Activated CD4-positive, alpha-beta memory T cell treated with anti-CD3 and anti-CD28 coated beads, Interleukin-2, amount 10 ng/mL, durations not matched to agents 7 days and 5 days (primary cell): ENCODE data around the gene ING1. TPM values are rescaled to one million over a fixed set of nuclear protein-coding genes. Genes with fewer than 3 reads are reported as not detected.
"Not testable (repeated sequence)": the region's sequence is repeated elsewhere in the genome, so short reads cannot be mapped to it uniquely, and the experiment has no call there.

ENCODE experiments used
- CTCF ChIA-PET: fragments of 350-600 bp; sonication (Branson Sonifier 250); formaldehyde crosslinking; loops from one replicate; lab custom pipeline; 2021; ENCODE audit warnings: antibody characterized with exemption, inconsistent platforms; lab: Charles Lee
- POLR2A ChIA-PET: fragments of 350-600 bp; sonication (Branson Sonifier 250); formaldehyde crosslinking; loops from one replicate; lab custom pipeline; 2021; ENCODE audit warnings: antibody characterized with exemption; lab: Charles Lee
- DNase-seq: peaks from one replicate; pipeline ENCODE4 v3.0.0-alpha.2; 2020
- H3K27ac Mint-ChIP-seq: one replicate; pipeline ENCODE4 v1.8.0; 2021; ENCODE audit warnings: mild to moderate bottlenecking, mixed read lengths
- H3K27me3 Mint-ChIP-seq: one replicate; pipeline ENCODE4 v1.8.0; 2021; ENCODE audit warnings: mixed read lengths
- H3K36me3 Mint-ChIP-seq: one replicate; pipeline ENCODE4 v1.8.0; 2021; ENCODE audit warnings: low read depth, mixed read lengths
- H3K4me1 Mint-ChIP-seq: one replicate; pipeline ENCODE4 v1.8.0; 2021; ENCODE audit warnings: mixed read lengths
- H3K4me3 Mint-ChIP-seq: one replicate; pipeline ENCODE4 v1.8.0; 2021; ENCODE audit warnings: mild to moderate bottlenecking, mixed read lengths
- H3K9me3 Mint-ChIP-seq: one replicate; pipeline ENCODE4 v1.8.0; 2021; ENCODE audit warnings: mixed read lengths
- total RNA-seq, 2 experiments: library from RNA; stranded (reverse); gene quantifications; one replicate each; pipeline ENCODE4 v1.2.3, GENCODE V29; 2021

Gene ING1, protein sequence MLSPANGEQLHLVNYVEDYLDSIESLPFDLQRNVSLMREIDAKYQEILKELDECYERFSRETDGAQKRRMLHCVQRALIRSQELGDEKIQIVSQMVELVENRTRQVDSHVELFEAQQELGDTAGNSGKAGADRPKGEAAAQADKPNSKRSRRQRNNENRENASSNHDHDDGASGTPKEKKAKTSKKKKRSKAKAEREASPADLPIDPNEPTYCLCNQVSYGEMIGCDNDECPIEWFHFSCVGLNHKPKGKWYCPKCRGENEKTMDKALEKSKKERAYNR
- total RNA-seq, result 10 to 100 TPM; 23.0 to 23.7 TPM

DNA sequence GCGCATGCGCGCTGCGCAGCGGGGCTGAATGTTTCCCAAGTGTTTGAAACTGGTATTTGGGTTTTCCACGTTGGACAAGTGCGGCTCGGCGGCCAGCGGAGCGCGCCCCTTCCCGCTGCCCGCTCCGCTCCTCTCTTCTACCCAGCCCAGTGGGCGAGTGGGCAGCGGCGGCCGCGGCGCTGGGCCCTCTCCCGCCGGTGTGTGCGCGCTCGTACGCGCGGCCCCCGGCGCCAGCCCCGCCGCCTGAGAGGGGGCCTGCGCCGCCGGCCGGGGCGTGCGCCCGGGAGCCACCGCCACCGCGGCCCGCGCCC, at the start of gene ING1:
TSS of gene ING1 (plus strand) at position 59 of the 311 bp plus-strand sequence. CDS start 450 bp downstream, outside the sequence.
- Mint-ChIP-seq H3K4me3 (peak within 1 kb of the TSS; percentile 94), H3K9me3 (no peaks in the 10 kb centered on the region), H3K27me3 (no peaks in the 10 kb centered on the region), H3K27ac (peak within 1 kb of the TSS; percentile 98), H3K4me1 (peaks cover 29% of the 10 kb centered on the region), H3K36me3 (peaks cover 7% of the 10 kb centered on the region)
- POLR2A ChIA-PET, result interaction anchor here (1.0 to 3.8 kb wide), 5 partner anchors 9 to 299 kb away, joined by 3 to 45 read pairs (median 4); partner anchors contain the start of gene NAXD
- CTCF ChIA-PET, result no interaction called here
- no peak for DNase-seq

DNA sequence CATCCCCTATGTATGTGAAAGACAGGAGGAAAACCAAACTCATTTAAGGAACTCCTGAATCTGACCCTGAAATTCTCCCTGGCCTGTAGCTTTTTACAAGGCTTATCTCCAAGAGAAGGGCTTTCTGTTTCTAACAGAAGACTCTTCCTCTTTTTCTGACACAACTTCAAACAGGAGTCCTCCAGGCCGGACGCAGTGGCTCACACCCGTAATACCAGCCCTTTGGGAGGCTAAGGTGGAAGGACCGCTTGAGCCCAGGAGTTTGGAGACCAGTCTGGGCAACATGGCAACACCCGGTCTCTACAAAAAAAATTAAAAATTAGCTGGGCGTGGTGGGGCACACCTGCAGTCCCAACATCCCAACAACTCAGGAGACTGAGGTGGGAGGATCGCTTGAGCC, 49.5 kb upstream of the ING1 start:
- Mint-ChIP-seq H3K27me3 (no peaks in the 10 kb centered on the region), H3K4me3 (no peak overlapping the region), H3K9me3 (no peaks in the 10 kb centered on the region), H3K27ac (no peak overlapping the region), H3K4me1 (peaks cover 7% of the 10 kb centered on the region), H3K36me3 (peaks cover 79% of the 10 kb centered on the region)
- no peak for DNase-seq
- ChIA-PET CTCF (no interaction called here), POLR2A (interaction anchor here (1.2 kb wide), 1 partner anchor 221 kb away, joined by 3 read pairs; no protein-coding TSS in a partner anchor)

DNA sequence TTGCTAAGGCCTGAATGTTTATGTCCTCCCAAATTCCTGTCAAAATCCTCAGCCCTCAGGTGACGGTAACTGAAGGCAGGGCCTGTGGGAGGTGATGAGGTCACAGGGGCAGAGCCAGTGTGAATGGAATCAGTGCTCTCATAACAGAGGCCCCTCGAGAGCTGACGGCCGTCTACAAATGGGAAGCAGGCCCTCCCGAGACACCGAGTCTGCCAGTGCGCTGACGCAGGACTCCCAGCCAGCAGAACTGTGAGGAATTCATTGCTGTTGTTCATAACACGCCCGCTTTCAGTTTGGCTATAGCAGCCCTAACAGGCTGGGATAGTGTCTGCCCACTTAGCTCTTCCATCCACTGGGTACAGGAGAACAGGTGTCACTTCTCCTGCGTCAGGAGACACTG, 48.8 kb upstream of the ING1 start:
- ChIA-PET POLR2A (no interaction called here), CTCF (no interaction called here)
- no peaks in the 10 kb centered on the region for H3K9me3 Mint-ChIP-seq
- no peak overlapping the region for H3K27ac Mint-ChIP-seq
- H3K27me3 Mint-ChIP-seq, result no peaks in the 10 kb centered on the region
- H3K4me3 Mint-ChIP-seq, result no peak overlapping the region
- peaks cover 6% of the 10 kb centered on the region for H3K4me1 Mint-ChIP-seq
- H3K36me3 Mint-ChIP-seq, result peaks cover 76% of the 10 kb centered on the region
- DNase-seq, result no peak

DNA sequence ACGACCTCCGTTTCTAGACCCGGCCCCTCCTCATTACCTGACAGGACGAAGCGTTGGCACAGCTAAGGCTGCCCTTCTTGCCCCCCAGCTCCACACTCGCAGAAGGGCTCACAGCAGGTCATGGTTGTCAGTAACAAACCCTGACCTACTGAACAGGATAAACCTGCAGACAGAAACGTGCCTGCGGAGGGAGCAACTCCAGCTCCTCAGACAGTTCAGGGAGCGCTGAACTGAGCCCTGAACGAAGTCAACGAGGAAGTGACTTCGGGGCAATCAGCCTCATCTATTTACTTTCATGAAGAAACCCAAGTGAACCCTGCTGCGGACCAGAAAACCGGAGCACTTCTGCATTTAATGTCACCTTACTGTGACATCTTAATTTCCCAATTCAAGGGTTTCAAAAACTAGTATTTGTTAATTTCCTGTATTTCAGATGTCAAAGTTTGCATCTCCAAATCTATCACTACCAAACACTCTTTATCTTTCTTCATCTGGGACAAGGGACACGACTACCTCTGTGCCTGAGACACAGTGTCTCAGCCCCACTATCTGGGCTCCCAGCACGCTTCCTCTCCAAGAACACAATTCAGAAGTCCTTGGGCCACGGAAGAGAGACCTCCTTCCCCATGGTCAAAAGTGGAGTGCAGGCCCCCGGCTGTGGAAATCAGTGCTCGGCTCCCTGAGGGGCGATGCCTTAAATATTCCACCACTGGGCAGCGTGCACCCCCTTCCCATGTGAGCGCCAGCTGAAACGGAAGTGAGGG, 47.8 kb upstream of the ING1 start:
- ChIA-PET CTCF (no interaction called here), POLR2A (no interaction called here)
- H3K27ac Mint-ChIP-seq, result no peak overlapping the region
- no peaks in the 10 kb centered on the region for H3K9me3 Mint-ChIP-seq
- peaks cover 79% of the 10 kb centered on the region for H3K36me3 Mint-ChIP-seq
- H3K4me3 Mint-ChIP-seq, result no peak overlapping the region
- H3K4me1 Mint-ChIP-seq, result peaks cover 6% of the 10 kb centered on the region
- no peak for DNase-seq
- no peaks in the 10 kb centered on the region for H3K27me3 Mint-ChIP-seq

- H3K27ac Mint-ChIP-seq, result no peak overlapping the region
- POLR2A ChIA-PET, result no interaction called here
- H3K4me3 Mint-ChIP-seq, result no peak overlapping the region
- no peaks in the 10 kb centered on the region for H3K27me3 Mint-ChIP-seq
- H3K9me3 Mint-ChIP-seq, result no peaks in the 10 kb centered on the region
- CTCF ChIA-PET, result no interaction called here
- H3K36me3 Mint-ChIP-seq, result peaks cover 80% of the 10 kb centered on the region
- no peak for DNase-seq
- H3K4me1 Mint-ChIP-seq, result peaks cover 6% of the 10 kb centered on the region
These were observed 47.3 kb upstream of the ING1 start for GRCh38 chr13:110666255-110666533.

GRCh38 chr13:110669036-110669435, 44.5 kb upstream of the ING1 start:
- Mint-ChIP-seq H3K27me3 (no peaks in the 10 kb centered on the region), H3K4me1 (peaks cover 6% of the 10 kb centered on the region), H3K27ac (no peak overlapping the region), H3K9me3 (no peaks in the 10 kb centered on the region), H3K4me3 (no peak overlapping the region), H3K36me3 (peaks cover 77% of the 10 kb centered on the region)
- no peak for DNase-seq
- POLR2A ChIA-PET, result no interaction called here
- CTCF ChIA-PET, result interaction anchor here (1.0 kb wide), 1 partner anchor 14 kb away, joined by 5 read pairs; no protein-coding TSS in a partner anchor

DNA sequence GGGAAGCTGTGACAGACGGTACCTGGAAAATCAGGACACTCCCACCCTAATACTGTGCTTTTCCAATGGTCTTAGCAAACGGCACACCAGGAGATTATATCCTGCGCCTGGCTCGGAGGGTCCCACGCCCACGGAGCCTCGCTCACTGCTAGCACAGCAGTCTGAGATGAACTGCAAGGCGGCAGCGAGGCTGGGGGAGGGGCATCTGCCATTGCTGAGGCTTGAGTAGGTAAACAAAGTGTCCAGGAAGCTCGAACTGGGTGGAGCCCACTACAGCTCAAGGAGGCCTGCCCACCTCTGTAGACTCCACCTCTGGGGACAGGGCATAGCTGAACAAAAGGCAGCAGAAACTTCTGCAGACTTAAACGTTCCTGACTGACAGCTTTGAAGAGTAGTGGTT, 43.7 kb upstream of the ING1 start:
- H3K36me3 Mint-ChIP-seq, result peaks cover 79% of the 10 kb centered on the region
- H3K27me3 Mint-ChIP-seq, DNase-seq, H3K9me3 Mint-ChIP-seq, H3K4me3 Mint-ChIP-seq, POLR2A ChIA-PET, H3K4me1 Mint-ChIP-seq, H3K27ac Mint-ChIP-seq: not testable (repeated sequence)
- CTCF ChIA-PET, result interaction anchor here (1.0 kb wide), 1 partner anchor 13 kb away, joined by 5 read pairs; no protein-coding TSS in a partner anchor

DNA sequence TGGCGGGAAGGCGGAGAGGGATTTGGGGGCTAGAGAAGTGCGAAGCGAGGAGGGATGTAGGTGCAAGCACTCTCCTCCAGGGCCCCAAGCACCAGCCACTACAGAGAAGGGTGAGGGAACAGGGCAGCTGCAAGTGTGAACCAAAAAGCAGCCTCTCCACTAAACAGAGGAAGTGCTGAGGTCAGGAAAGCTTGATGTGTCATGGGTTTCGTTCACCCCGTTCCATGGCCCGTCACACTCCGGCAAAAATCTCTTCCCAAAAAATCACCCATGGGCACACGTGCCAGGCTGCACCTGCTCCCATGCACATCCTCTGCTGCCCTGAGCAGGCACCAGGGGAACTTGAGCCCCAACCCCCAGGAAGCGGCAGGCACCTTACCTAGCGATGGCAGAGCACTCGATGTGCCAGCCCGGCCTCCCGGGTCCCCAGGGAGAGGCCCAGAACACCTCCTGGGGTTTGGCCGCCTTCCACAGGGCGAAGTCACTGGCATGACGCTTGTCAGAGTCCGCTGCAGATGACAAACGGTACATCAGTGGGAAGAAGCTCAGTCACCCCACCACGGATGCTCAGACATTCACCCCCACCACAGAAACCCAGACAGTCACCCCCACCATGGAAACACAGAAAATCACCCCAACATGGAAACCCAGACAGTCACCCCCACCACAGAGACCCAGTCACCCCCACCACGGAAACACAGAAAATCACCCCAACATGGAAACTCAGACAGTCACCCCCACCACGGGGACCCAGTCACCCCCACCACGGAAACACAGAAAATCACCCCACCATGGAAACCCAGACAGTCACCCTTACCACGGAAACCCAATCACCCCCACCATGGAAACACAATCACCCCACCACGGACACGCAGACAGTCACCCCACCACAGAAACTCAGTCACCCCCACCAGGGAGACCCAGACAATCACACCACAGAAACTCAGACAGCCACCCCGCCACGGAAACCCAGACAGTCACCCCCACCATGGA, 36.6 kb upstream of the ING1 start:
- Mint-ChIP-seq H3K27ac (peak overlapping the region; percentile 16), H3K4me1 (peaks cover 12% of the 10 kb centered on the region), H3K27me3 (no peaks in the 10 kb centered on the region), H3K9me3 (no peaks in the 10 kb centered on the region), H3K4me3 (no peak overlapping the region), H3K36me3 (peaks cover 79% of the 10 kb centered on the region)
- no peak for DNase-seq
- CTCF ChIA-PET, result no interaction called here
- POLR2A ChIA-PET, result no interaction called here

- no peak for DNase-seq
- ChIA-PET CTCF (interaction anchor here (0.6 kb wide), 1 partner anchor 762 kb away, joined by 3 read pairs; no protein-coding TSS in a partner anchor), POLR2A (no interaction called here)
These were observed 35.6 kb upstream of the ING1 start for GRCh38 chr13:110677731-110678545.

DNA sequence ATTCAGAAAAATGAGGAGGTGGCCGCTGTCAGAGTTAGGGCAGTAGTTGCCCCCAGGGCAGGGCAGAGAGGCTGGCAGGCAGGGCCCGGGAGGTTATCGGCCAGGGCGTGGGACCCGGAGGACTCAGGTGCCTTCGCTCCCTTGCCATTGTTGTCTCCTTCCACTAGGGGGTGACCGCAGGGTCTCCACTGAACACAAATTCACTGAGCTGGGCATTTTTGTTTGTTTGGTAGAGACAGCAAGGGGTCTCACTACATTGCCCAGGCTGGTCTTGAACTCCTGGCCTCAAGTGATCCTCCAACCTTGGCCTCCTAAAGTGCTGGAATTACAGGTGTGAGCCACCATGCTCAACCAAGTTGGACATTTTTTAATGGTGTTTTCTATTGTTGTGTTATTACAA, 32.6 kb upstream of the ING1 start:
- ChIA-PET POLR2A (no interaction called here), CTCF (interaction anchor here (1.4 to 4.6 kb wide), 2 partner anchors 9 to 138 kb away, joined by 3 to 35 read pairs; no protein-coding TSS in a partner anchor)
- DNase-seq, result no peak
- no peak overlapping the region for H3K4me3 Mint-ChIP-seq
- H3K9me3 Mint-ChIP-seq, result no peaks in the 10 kb centered on the region
- peaks cover 62% of the 10 kb centered on the region for H3K36me3 Mint-ChIP-seq
- no peak overlapping the region for H3K27ac Mint-ChIP-seq
- H3K4me1 Mint-ChIP-seq, result peaks cover 10% of the 10 kb centered on the region
- H3K27me3 Mint-ChIP-seq, result no peaks in the 10 kb centered on the region

More at GRCh38 chr13:110677731-110678545, 35.6 kb upstream of the ING1 start:
- Mint-ChIP-seq H3K4me1 (peaks cover 12% of the 10 kb centered on the region), H3K9me3 (no peaks in the 10 kb centered on the region), H3K27ac (no peak overlapping the region), H3K4me3 (no peak overlapping the region), H3K36me3 (peaks cover 79% of the 10 kb centered on the region), H3K27me3 (no peaks in the 10 kb centered on the region)

- Mint-ChIP-seq H3K27me3 (no peaks in the 10 kb centered on the region), H3K9me3 (no peaks in the 10 kb centered on the region), H3K27ac (no peak overlapping the region), H3K36me3 (peaks cover 53% of the 10 kb centered on the region), H3K4me1 (no peaks in the 10 kb centered on the region), H3K4me3 (no peak overlapping the region)
- DNase-seq, result no peak
- ChIA-PET CTCF (interaction anchor here (0.5 to 4.6 kb wide), 6 partner anchors 8 to 233 kb away, joined by 3 to 35 read pairs (median 4); partner anchors contain the start of gene ANKRD10), POLR2A (interaction anchor here (2.4 kb wide), 1 partner anchor 33 kb away, joined by 11 read pairs; the partner anchor contains the start of gene ING1)
These were observed 31.5 kb upstream of the ING1 start for GRCh38 chr13:110681868-110682550.
